ENCODE results near the gene THRB. TPM values are rescaled to one million over a fixed set of nuclear protein-coding genes. Genes with fewer than 3 reads are reported as not detected.

The THRB gene
- total and polyA plus RNA-seq, 9 of the 15 experiments (the other 6 are each of a cell fraction or from before 2014, with no cell fraction given): 1.7 to 14.9 (median 6.9) TPM

DNA sequence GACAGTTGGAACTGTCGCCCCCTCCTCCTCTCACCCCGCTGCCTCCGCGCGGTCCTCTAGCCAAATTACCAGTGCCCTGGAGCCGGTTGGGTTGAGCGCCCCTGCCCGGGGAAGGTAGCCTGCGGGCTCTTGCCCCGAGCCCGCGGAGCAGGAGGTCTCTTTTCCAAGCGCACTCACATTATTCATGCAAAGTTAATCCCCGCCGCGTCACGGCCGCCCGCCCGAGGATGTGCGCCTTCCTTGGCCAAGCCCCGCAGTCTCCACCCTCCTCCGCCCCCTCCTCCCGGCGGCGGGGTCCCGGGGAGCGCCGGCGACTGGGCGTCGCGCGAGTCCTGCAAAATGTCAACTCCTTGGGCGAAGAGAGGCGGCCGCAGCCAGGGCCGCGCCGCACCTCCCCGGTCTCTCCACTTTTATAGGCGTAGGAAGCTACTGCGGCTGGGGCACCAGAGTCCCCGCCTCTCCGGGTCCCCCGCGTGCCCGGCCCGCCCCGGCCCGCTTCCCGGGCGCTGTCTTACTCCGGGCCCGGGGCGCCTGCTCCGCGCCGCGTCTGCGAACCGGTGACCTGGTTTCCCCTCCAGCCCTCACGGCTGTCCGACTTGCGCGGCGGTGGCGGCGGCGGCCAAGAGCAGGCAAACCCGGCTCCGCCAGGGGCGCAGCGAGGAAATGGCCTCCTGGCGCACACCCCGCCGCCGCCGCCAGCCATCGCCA lies at the start of gene THRB (continued):
- TF ChIP-seq ZHX1 (conservative IDR thresholded peaks at IDR 0.05; ENCODE audit: low read length) (no peak), FOXA3 (CRISPR knock-in tag; conservative IDR thresholded peaks at IDR 0.05 in 1 of 2, IDR thresholded peaks at IDR 0.05 in 1 of 2) (0 out of 4 replicates have a peak, but pooled peaks of 1 of the 2 experiments have one; percentile 8), SIN3A (IDR thresholded peaks at IDR 0.05; ENCODE audit: borderline replicate concordance in 2 of 2, control insufficient read depth in 1 of 2, low read depth in 2 of 2, low read length in 2 of 2) (no peak; a peak in 1 of 4 replicates), EWSR1 (IDR thresholded peaks at IDR 0.05; ENCODE audit: borderline replicate concordance, low read depth, partially characterized antibody) (no peak), TGIF2 (CRISPR knock-in tag; IDR thresholded peaks at IDR 0.05) (0 out of 2 replicates have a peak, but pooled peaks have one; percentile 46), ZBTB33 (CRISPR knock-in tag; IDR thresholded peaks at IDR 0.05) (peak; percentile 7; the same call in 1 of the 2 replicates), MAZ (CRISPR knock-in tag; conservative IDR thresholded peaks at IDR 0.05 in 1 of 2, IDR thresholded peaks at IDR 0.05 in 1 of 2) (peak; percentile 11 to 38; a peak in 2 of 4 replicates), ZNF23 (CRISPR knock-in tag; IDR thresholded peaks at IDR 0.05) (no peak), ZNF507 (tag; conservative IDR thresholded peaks at IDR 0.05) (no peak), BACH1 (tag; IDR thresholded peaks at IDR 0.05) (no peak), ZNF444 (CRISPR knock-in tag; IDR thresholded peaks at IDR 0.05) (no peak), EP400 (IDR thresholded peaks at IDR 0.05) (0 out of 2 replicates have a peak, but pooled peaks have one; percentile 34), ATF1 (CRISPR knock-in tag; IDR thresholded peaks at IDR 0.05) (no peak), ATF1 (tag; IDR thresholded peaks at IDR 0.05) (no peak; the same call in 1 of the 2 replicates), CREB1 (IDR thresholded peaks at IDR 0.05) (peak; percentile 40), CREB1 (CRISPR knock-in tag; IDR thresholded peaks at IDR 0.05) (peak; percentile 53; the same call in 1 of the 2 replicates), HNRNPH1 (optimal IDR thresholded peaks at IDR 0.05; ENCODE audit: low read depth, low read length) (no peak), ZNF696 (CRISPR knock-in tag; conservative IDR thresholded peaks at IDR 0.05) (no peak), U2AF1 (optimal IDR thresholded peaks at IDR 0.05; ENCODE audit: low read depth, low read length) (peak; percentile 81), SMC3 (conservative IDR thresholded peaks at IDR 0.05; ENCODE audit: insufficient read depth, low read depth, low read length) (no peak)
- TF ChIP-seq, protein P1, sequence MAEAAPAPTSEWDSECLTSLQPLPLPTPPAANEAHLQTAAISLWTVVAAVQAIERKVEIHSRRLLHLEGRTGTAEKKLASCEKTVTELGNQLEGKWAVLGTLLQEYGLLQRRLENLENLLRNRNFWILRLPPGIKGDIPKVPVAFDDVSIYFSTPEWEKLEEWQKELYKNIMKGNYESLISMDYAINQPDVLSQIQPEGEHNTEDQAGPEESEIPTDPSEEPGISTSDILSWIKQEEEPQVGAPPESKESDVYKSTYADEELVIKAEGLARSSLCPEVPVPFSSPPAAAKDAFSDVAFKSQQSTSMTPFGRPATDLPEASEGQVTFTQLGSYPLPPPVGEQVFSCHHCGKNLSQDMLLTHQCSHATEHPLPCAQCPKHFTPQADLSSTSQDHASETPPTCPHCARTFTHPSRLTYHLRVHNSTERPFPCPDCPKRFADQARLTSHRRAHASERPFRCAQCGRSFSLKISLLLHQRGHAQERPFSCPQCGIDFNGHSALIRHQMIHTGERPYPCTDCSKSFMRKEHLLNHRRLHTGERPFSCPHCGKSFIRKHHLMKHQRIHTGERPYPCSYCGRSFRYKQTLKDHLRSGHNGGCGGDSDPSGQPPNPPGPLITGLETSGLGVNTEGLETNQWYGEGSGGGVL (CRISPR knock-in tag; IDR thresholded peaks at IDR 0.05): no peak

Data from K562 (cell line).